ENCODE data around the gene VPS39. TPM values are rescaled to one million over a fixed set of nuclear protein-coding genes. Genes with fewer than 3 reads are reported as not detected.

The VPS39 gene
- total RNA-seq, 1 experiment from 2014 or later = 28.5 TPM

DNA sequence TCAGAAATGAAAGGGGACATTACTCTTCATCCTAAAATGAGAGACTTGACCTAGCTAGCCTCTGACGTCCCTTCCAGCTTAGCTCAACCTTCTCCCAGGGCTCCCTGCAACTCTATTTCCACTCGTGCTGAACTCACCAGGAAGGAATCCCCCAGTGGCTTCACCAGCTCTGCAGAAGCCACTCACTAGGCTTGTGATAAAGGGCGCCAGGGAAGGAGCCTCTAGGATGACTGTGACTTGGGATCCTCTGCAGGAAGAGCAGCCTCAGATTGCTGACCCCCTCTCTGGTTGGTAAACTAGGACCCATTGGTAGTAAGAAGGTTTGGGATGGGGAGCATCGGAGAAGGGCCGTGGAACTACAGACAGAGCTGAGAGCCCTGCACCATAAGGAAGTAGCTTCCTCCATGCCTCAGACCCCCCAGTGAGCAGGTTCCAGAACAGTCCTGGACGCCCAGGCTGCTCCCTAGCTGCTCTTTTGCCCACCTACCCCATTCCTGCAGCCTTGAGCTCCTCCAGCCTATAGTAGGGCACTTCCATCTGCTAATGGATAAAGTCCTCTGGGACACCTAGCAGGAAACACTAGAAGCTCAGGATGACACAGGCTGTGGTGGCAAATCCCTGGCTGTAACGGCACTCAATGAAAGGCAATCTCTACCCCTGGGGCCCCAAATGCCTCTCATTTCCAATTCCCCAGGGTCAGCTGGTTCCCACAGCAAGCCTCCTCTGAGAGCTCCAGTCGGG is 77.7 kb downstream of the VPS39 start:
- no peak overlapping the region for H2AFZ ChIP-seq (ENCODE audit: low read length)
- H4K20me1 ChIP-seq (ENCODE audit: low read length) = no peaks in the 10 kb centered on the region
- H3K4me3 ChIP-seq (ENCODE audit: low read length) = no peak overlapping the region
- intact Hi-C loops (cut with micrococcal nuclease) = no loop called here
- H3K9me2 ChIP-seq (replicated peaks; ENCODE audit: low read length) = no peaks in the 10 kb centered on the region
- CTCF ChIA-PET = interaction anchor here (1.7 kb wide), 1 partner anchor 46 kb away, joined by 4 read pairs; no protein-coding TSS in a partner anchor
- peaks cover 14% of the 10 kb centered on the region for H3K4me1 ChIP-seq (ENCODE audit: insufficient read depth, low read length)
- TF ChIP-seq EZH2 (IDR thresholded peaks at IDR 0.05; ENCODE audit: low read length, unreplicated experiment) = no peak
- TF ChIP-seq, protein P1, sequence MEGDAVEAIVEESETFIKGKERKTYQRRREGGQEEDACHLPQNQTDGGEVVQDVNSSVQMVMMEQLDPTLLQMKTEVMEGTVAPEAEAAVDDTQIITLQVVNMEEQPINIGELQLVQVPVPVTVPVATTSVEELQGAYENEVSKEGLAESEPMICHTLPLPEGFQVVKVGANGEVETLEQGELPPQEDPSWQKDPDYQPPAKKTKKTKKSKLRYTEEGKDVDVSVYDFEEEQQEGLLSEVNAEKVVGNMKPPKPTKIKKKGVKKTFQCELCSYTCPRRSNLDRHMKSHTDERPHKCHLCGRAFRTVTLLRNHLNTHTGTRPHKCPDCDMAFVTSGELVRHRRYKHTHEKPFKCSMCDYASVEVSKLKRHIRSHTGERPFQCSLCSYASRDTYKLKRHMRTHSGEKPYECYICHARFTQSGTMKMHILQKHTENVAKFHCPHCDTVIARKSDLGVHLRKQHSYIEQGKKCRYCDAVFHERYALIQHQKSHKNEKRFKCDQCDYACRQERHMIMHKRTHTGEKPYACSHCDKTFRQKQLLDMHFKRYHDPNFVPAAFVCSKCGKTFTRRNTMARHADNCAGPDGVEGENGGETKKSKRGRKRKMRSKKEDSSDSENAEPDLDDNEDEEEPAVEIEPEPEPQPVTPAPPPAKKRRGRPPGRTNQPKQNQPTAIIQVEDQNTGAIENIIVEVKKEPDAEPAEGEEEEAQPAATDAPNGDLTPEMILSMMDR (conservative IDR thresholded peaks at IDR 0.05; ENCODE audit: low read depth, low read length) = no peak
- no peak for TF ChIP-seq EZH2phosphoT487 (IDR thresholded peaks at IDR 0.05; ENCODE audit: borderline replicate concordance, low read length)
- no peak overlapping the region for H3K4me2 ChIP-seq (ENCODE audit: low read length)
- H3K27ac ChIP-seq (ENCODE audit: low read length) = no peak overlapping the region
- DNase-seq = no peak
- H3K36me3 ChIP-seq (ENCODE audit: low read depth, low read length) = no peaks in the 10 kb centered on the region
- no TSS peak for BruUV-seq (replicated peaks)
- H3K9me3 ChIP-seq (ENCODE audit: low read length) = no peaks in the 10 kb centered on the region
- POLR2A ChIA-PET (ENCODE audit: unreplicated experiment) = no interaction called here
- H3K27me3 ChIP-seq (ENCODE audit: low read length) = no peaks in the 10 kb centered on the region
- H3F3A ChIP-seq (ENCODE audit: low read length, unreplicated experiment) = no peaks in the 10 kb centered on the region
- H3K9ac ChIP-seq (ENCODE audit: low read length) = no peak overlapping the region
- no peak for ATAC-seq
- H3K79me2 ChIP-seq (ENCODE audit: low read length) = no peaks in the 10 kb centered on the region

DNA sequence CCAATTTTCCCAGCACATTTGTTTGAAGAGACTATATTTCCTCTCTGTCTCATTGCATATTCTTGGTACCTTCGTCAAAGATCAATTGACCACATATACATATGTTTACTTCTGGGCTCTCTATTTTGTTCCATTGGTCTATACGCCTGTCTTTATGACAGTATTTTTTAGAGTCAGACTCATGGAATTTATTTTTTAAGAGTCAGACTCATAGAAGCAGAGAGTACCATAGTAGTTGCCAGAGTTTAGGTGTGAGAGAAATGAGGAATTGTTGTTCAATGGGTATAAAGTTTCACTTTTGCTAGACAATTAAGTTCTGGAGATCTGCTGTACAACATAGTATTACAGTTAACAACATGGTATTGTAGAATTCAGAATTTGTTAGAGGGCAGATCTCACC is 78.7 kb downstream of the VPS39 start:
- ChIA-PET CTCF (interaction anchor here (1.7 kb wide), 1 partner anchor 45 kb away, joined by 4 read pairs; no protein-coding TSS in a partner anchor), POLR2A (ENCODE audit: unreplicated experiment) (no interaction called here)
- BruUV-seq (replicated peaks) = no TSS peak
- no peak for TF ChIP-seq EZH2phosphoT487 (IDR thresholded peaks at IDR 0.05; ENCODE audit: borderline replicate concordance, low read length)
- TF ChIP-seq EZH2 (IDR thresholded peaks at IDR 0.05; ENCODE audit: low read length, unreplicated experiment) = no peak
- TF ChIP-seq, protein P1 (conservative IDR thresholded peaks at IDR 0.05; ENCODE audit: low read depth, low read length) = no peak
- no peaks in the 10 kb centered on the region for H3K9me2 ChIP-seq (replicated peaks; ENCODE audit: low read length)
- H2AFZ ChIP-seq (ENCODE audit: low read length) = no peak overlapping the region
- no peaks in the 10 kb centered on the region for H4K20me1 ChIP-seq (ENCODE audit: low read length)
- no peak overlapping the region for H3K27ac ChIP-seq (ENCODE audit: low read length)
- no peaks in the 10 kb centered on the region for H3F3A ChIP-seq (ENCODE audit: low read length, unreplicated experiment)
- no peaks in the 10 kb centered on the region for H3K27me3 ChIP-seq (ENCODE audit: low read length)
- ATAC-seq = no peak
- no peaks in the 10 kb centered on the region for H3K36me3 ChIP-seq (ENCODE audit: low read depth, low read length)
- no peaks in the 10 kb centered on the region for H3K79me2 ChIP-seq (ENCODE audit: low read length)
- H3K4me2 ChIP-seq (ENCODE audit: low read length) = no peak overlapping the region
- intact Hi-C loops (cut with micrococcal nuclease) = no loop called here
- H3K4me3 ChIP-seq (ENCODE audit: low read length) = no peak overlapping the region
- H3K4me1 ChIP-seq (ENCODE audit: insufficient read depth, low read length) = 0 out of 2 replicates have a peak, but pooled peaks cover 4% of the 10 kb centered on the region
- H3K9me3 ChIP-seq (ENCODE audit: low read length) = no peaks in the 10 kb centered on the region
- no peak overlapping the region for H3K9ac ChIP-seq (ENCODE audit: low read length)
- DNase-seq = no peak

DNA sequence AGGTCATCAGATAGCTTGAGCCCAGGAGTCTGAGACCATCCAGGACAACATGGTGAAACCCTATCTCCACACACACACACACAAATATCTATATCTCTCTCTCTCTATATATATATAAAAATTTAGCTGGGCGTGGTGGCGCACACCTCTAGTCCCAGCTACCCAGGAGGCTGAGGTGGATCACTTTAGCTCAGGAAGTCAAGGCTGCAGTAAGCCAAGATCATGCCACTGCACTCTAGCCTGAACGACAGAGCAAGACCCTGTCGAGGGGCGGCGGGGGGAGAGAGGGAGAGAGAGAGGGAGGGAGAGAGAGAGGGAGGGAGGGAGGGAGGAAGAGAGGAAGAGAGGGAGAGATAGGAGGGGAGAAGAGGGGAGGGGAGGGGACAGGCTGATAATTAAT is 79.6 kb downstream of the VPS39 start:
- POLR2A ChIA-PET (ENCODE audit: unreplicated experiment) = interaction anchor here (0.6 kb wide), 1 partner anchor 36 kb away, joined by 6 read pairs; no protein-coding TSS in a partner anchor
- no peaks in the 10 kb centered on the region for H3F3A ChIP-seq (ENCODE audit: low read length, unreplicated experiment)

More for the DNA sequence above, 79.6 kb downstream of the VPS39 start:
- Histone ChIP-seq H3K4me3 (ENCODE audit: low read length) (no peak overlapping the region), H3K9me2 (replicated peaks; ENCODE audit: low read length) (no peaks in the 10 kb centered on the region), H3K4me1 (ENCODE audit: insufficient read depth, low read length) (no peaks in the 10 kb centered on the region), H3K27ac (ENCODE audit: low read length) (no peak overlapping the region), H2AFZ (ENCODE audit: low read length) (no peak overlapping the region), H3K9me3 (ENCODE audit: low read length) (no peaks in the 10 kb centered on the region), H4K20me1 (ENCODE audit: low read length) (no peaks in the 10 kb centered on the region), H3K4me2 (ENCODE audit: low read length) (no peak overlapping the region), H3K9ac (ENCODE audit: low read length) (no peak overlapping the region), H3K27me3 (ENCODE audit: low read length) (no peaks in the 10 kb centered on the region), H3K79me2 (ENCODE audit: low read length) (no peaks in the 10 kb centered on the region), H3K36me3 (ENCODE audit: low read depth, low read length) (no peaks in the 10 kb centered on the region)
- TF ChIP-seq, protein P1 (conservative IDR thresholded peaks at IDR 0.05; ENCODE audit: low read depth, low read length) = no peak
- TF ChIP-seq EZH2phosphoT487 (IDR thresholded peaks at IDR 0.05; ENCODE audit: borderline replicate concordance, low read length) = no peak
- no peak for TF ChIP-seq EZH2 (IDR thresholded peaks at IDR 0.05; ENCODE audit: low read length, unreplicated experiment)
- ATAC-seq = no peak
- CTCF ChIA-PET = no interaction called here
- BruUV-seq (replicated peaks) = no TSS peak
- intact Hi-C loops (cut with micrococcal nuclease) = no loop called here
- no peak for DNase-seq

Data from PC-3 (cell line).